NCI-H345 treated with DMSO at 0.1 percent for 48 hours (cell line): ENCODE data around the gene ARHGEF18.
A peak's percentile ranks its signal among the peaks of the same experiment; 100 is the strongest.
"Not testable (repeated sequence)": the region's sequence is repeated elsewhere in the genome, so short reads cannot be mapped to it uniquely, and the experiment has no call there.

Experiments used
- DNase-seq: peaks from one replicate; lab custom pipeline; 2025; ENCODE audit not compliant: unreplicated experiment; lab: John Stamatoyannopoulos, UW

Gene ARHGEF18

DNA sequence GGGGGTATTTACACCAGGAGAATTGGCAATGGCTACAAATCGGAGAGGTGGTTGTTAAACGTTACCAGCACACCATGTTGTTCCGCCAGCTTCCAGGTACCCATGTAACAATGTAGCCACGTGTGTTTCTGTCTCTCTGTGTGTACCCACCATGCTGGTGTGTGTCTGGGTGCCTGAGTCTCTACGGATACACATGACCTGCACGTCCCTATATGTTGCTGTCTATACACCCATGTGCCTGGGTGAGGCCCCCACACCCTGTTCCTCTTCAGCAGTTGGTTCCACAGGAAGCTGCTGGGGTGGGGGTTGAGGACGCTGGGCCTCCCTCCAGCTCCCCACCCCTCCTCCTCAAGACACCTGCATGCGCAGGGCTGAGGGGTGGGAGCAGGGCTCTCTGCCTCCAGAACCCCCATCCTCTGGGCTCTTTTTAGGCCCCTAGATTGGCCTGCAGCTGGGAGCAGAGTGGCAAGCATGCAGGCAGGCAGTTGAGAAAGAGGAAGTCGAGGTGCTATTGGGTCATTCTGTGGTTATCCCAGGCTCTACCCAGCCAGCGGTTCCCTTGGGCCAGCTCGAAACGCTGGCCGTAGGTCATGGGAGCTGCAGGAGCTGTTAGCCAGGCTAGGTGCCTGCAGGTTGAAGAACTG is at the start of gene ARHGEF18:
Gene ARHGEF18 (plus strand): TSS at position 351 of the 644 bp plus-strand sequence. CDS start 13,954 bp downstream, outside the sequence.
- no peak for DNase-seq

DNA sequence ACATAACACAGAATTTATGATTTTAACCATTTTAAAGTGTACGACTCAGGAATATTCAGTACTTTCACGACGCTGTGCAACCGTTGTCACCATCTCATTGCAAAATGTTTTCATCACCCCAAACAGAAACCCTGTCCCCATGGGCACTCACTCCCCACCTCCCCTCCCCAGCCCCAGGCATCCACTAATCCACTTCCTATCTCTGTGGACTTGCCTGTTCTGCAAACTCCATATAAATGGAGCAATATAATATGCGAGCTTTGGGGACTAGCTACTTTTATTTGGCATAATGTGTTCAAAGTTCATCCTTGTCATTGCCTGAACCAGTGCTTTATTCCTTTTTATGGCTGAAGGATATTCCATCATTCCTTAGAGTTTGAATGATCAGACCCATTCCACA is 47.2 kb upstream of the ARHGEF18 start:
- DNase-seq = no peak

DNA sequence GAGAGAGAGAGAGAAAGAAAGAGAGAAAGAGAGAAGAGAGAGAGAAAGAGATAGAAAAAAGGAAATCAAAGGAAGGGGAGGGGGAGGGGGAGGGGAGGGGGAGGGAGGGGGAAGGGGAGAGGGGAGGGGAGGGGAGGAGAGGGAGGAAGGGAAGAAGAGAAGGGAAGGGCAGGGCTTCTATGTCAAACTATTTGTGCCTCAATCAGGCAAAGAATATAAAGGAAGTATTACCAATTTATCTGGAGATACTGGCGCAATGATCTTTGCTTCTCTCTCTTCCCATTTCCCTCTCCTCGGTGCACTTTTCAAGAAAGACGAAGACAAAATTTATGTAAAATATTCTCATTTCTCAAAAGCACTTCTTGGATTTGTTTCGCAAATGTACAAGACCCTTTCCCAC is 45.3 kb upstream of the ARHGEF18 start:
- DNase-seq = no peak

GRCh38 chr19:7304200-7304599 is 44.5 kb upstream of the ARHGEF18 start:
- DNase-seq = no peak

- no peak for DNase-seq
Observed at GRCh38 chr19:7307590-7308218, 41.0 kb upstream of the ARHGEF18 start.

DNA sequence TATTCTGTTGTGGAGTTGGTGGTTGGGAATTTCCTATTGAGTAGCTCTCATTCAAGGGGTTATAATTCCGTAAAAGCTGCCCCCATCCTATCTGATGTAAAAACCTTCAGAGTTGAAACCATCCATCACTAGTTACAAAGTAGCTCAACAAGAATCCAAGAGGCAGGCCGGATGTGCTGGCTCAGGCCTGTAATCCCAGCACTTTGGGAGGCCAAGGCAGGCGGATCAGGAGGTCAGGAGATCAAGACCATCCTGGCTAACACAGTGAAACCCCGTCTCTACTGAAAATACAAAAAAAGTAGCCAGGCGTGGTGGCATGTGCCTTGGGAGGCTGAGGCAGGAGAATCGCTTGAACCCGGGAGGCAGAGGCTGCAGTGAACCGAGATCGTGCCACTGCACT is 40.4 kb upstream of the ARHGEF18 start:
- not testable (repeated sequence) for DNase-seq

DNA sequence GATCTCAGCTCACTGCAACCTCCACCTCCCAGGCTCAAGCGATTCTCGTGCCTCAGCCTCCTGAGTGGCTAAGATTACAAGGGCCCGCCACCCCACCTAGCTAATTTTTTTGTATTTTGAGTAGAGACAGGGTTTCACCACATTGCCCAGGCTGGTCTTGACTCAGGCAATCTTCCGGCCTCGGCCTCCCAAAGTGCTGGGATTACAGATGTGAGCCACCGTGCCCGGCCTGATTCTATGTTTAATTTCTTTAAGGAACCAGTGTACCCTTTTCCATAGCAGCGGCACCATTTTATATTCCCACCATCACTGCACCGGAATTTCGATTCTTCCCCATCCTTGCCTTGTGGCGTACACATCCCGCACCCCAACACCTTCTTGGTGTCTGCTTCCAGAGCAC is 36.8 kb upstream of the ARHGEF18 start:
- DNase-seq = no peak

DNA sequence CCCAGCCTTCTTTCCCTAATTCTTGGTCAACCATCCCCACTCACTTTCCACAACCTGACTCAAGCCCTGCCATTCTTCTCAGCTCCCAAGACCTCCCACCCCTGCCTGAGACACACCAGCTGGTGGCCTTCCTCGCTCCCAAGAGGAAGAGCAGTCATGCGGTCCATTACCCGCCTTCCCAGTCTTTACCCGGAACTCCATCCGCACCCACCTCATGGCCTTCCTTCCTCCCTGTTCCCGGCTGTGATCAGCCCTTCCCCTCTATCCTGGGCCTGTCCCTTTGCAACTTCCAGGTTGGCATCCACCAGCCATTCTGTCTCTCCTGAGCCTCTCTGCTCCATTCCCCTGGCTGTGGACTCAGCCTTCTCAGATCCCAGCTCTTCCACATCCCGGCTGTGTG is 35.9 kb upstream of the ARHGEF18 start:
- no peak for DNase-seq

DNA sequence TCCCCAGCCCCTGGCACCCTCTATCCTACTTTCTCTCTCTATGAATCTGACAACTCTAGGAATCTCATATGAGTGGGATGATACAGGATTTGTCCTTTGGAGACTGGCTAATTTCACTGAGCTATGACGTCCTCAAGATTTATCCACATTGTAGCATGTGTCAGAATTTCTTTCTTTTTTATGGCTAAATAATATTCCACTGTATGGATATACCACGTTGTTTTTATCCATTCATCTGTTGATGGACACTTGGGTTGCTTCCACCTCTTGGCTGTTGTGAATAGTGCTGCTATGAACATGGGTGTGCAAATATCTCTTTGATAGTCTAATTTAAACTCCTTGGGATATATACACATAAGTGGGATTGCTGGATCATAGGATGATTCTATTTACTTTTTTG is 30.6 kb upstream of the ARHGEF18 start:
- no peak for DNase-seq

GRCh38 chr19:7326105-7326877 is 22.4 kb upstream of the ARHGEF18 start:
- no peak for DNase-seq

GRCh38 chr19:7327802-7328201 is 20.9 kb upstream of the ARHGEF18 start:
- DNase-seq = no peak

- DNase-seq = no peak
Observed at GRCh38 chr19:7328647-7329046, 20.1 kb upstream of the ARHGEF18 start.

DNA sequence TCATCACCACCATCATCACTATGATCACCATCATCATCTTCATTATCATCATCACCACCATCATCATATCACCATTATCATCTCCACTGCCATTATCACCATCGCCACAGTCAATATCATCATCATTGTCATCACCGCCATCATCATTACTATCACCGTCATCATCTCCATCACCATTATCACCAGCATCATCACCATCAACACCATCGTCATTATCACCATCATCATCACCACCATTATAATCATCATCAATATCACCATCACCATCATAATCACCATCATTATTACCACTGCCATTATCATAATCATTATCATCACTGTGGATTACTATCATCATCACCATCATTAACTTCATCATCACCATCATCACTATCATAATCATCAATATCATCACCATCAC is 17.3 kb upstream of the ARHGEF18 start:
- no peak for DNase-seq

- no peak for DNase-seq
Observed at GRCh38 chr19:7333198-7334118, 15.3 kb upstream of the ARHGEF18 start.

GRCh38 chr19:7336321-7336973 is 12.3 kb upstream of the ARHGEF18 start:
- no peak for DNase-seq

DNA sequence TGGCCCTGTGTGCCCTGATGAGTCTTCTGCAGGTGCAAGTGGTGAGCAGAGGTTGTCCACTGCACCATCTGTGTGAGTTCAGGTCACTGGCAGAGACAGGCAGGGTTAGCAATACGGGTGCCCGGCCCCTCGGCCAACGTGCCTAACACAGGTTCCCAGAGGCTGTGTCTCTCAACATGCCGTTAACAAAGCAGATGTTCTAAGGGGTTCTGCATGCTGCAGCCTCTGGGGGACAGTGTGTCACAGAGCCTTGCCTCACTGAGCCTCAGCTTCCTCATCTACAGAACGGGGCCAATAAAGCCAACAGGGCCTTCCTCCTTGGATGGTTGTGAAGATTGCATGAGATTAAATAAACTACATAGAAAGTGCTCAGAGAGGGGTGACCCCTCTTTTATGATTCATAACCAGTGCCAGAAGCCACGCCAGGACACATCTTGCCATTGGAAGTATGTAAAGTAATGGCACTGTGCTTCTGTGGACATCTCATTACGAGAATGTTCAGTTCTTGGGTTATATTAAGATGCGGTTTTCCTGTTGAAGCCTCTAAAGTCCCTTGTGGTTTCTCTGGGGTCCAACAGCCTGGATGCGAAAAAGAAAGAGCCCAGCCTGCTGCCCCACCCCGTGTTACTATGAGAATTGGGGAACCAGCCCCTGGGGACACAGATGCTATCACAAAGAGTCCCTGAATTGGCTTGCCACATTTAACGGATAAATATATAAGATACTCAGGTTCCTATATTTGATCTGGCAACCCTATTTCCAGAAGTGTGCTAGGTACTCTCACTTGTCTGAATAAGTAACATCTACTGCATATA is 11.2 kb upstream of the ARHGEF18 start:
- DNase-seq = no peak

GRCh38 chr19:7340959-7341837 is 7.5 kb upstream of the ARHGEF18 start:
- DNase-seq = peak; percentile 55

- DNase-seq = no peak
Observed at GRCh38 chr19:7342143-7342542, 6.6 kb upstream of the ARHGEF18 start.

GRCh38 chr19:7346488-7346971 is 2.2 kb upstream of the ARHGEF18 start:
- no peak for DNase-seq
